ENCODE results near the gene PAOX. TPM values are rescaled to one million over a fixed set of nuclear protein-coding genes. Genes with fewer than 3 reads are reported as not detected.

The PAOX gene
- total and polyA plus RNA-seq, 9 of the 15 experiments (the other 6 are each of a cell fraction or from before 2014, with no cell fraction given), result 0.80 to 6.4 (median 2.6) TPM

DNA sequence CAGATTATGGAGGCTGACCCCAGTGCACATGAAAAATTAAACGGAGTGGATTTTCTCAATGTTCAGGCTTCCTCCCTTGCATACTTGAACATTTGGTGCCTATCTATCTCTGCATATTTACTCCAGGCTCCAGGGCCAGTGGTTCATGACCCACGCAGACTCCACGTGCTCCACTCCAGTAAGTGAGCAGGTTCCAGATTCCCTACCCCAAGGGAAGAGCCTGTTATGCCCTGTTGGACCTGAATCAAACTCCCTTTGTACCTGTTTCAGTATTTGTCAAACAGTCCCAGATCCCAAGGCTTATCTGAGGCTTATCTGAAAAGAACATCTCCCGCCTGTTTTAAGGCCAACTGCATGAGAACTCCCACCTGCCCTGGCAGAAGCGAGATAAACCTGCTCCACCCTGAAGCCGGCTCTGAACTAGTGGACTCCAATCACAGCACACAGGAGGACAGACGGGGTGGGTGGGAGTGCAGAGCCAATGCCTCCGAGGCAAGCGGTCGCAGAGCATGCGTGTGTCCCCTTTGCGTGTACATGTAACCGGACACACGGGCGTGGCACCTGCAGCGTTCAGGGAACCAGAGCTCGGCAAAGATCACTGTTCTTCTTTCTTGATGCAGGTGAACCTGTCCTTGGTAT is 19.0 kb upstream of the PAOX start (continued):
- no peak for TF ChIP-seq IFI16 (CRISPR knock-in tag; IDR thresholded peaks at IDR 0.05)
- TF ChIP-seq, protein P1, sequence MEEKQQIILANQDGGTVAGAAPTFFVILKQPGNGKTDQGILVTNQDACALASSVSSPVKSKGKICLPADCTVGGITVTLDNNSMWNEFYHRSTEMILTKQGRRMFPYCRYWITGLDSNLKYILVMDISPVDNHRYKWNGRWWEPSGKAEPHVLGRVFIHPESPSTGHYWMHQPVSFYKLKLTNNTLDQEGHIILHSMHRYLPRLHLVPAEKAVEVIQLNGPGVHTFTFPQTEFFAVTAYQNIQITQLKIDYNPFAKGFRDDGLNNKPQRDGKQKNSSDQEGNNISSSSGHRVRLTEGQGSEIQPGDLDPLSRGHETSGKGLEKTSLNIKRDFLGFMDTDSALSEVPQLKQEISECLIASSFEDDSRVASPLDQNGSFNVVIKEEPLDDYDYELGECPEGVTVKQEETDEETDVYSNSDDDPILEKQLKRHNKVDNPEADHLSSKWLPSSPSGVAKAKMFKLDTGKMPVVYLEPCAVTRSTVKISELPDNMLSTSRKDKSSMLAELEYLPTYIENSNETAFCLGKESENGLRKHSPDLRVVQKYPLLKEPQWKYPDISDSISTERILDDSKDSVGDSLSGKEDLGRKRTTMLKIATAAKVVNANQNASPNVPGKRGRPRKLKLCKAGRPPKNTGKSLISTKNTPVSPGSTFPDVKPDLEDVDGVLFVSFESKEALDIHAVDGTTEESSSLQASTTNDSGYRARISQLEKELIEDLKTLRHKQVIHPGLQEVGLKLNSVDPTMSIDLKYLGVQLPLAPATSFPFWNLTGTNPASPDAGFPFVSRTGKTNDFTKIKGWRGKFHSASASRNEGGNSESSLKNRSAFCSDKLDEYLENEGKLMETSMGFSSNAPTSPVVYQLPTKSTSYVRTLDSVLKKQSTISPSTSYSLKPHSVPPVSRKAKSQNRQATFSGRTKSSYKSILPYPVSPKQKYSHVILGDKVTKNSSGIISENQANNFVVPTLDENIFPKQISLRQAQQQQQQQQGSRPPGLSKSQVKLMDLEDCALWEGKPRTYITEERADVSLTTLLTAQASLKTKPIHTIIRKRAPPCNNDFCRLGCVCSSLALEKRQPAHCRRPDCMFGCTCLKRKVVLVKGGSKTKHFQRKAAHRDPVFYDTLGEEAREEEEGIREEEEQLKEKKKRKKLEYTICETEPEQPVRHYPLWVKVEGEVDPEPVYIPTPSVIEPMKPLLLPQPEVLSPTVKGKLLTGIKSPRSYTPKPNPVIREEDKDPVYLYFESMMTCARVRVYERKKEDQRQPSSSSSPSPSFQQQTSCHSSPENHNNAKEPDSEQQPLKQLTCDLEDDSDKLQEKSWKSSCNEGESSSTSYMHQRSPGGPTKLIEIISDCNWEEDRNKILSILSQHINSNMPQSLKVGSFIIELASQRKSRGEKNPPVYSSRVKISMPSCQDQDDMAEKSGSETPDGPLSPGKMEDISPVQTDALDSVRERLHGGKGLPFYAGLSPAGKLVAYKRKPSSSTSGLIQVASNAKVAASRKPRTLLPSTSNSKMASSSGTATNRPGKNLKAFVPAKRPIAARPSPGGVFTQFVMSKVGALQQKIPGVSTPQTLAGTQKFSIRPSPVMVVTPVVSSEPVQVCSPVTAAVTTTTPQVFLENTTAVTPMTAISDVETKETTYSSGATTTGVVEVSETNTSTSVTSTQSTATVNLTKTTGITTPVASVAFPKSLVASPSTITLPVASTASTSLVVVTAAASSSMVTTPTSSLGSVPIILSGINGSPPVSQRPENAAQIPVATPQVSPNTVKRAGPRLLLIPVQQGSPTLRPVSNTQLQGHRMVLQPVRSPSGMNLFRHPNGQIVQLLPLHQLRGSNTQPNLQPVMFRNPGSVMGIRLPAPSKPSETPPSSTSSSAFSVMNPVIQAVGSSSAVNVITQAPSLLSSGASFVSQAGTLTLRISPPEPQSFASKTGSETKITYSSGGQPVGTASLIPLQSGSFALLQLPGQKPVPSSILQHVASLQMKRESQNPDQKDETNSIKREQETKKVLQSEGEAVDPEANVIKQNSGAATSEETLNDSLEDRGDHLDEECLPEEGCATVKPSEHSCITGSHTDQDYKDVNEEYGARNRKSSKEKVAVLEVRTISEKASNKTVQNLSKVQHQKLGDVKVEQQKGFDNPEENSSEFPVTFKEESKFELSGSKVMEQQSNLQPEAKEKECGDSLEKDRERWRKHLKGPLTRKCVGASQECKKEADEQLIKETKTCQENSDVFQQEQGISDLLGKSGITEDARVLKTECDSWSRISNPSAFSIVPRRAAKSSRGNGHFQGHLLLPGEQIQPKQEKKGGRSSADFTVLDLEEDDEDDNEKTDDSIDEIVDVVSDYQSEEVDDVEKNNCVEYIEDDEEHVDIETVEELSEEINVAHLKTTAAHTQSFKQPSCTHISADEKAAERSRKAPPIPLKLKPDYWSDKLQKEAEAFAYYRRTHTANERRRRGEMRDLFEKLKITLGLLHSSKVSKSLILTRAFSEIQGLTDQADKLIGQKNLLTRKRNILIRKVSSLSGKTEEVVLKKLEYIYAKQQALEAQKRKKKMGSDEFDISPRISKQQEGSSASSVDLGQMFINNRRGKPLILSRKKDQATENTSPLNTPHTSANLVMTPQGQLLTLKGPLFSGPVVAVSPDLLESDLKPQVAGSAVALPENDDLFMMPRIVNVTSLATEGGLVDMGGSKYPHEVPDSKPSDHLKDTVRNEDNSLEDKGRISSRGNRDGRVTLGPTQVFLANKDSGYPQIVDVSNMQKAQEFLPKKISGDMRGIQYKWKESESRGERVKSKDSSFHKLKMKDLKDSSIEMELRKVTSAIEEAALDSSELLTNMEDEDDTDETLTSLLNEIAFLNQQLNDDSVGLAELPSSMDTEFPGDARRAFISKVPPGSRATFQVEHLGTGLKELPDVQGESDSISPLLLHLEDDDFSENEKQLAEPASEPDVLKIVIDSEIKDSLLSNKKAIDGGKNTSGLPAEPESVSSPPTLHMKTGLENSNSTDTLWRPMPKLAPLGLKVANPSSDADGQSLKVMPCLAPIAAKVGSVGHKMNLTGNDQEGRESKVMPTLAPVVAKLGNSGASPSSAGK (IDR thresholded peaks at IDR 0.05), result peak; percentile 92
- peak; percentile 64; the same call in 1 of the 2 replicates for TF ChIP-seq SMARCE1 (IDR thresholded peaks at IDR 0.05)
- TF ChIP-seq NRF1 (conservative IDR thresholded peaks at IDR 0.05 in 1 of 2, IDR thresholded peaks at IDR 0.05 in 1 of 2), result peak; percentile 73 to 75; a peak in 3 of 4 replicates
- TF ChIP-seq HDAC8 (tag; IDR thresholded peaks at IDR 0.05), result no peak
- no peak for TF ChIP-seq SAP30 (IDR thresholded peaks at IDR 0.05; ENCODE audit: borderline replicate concordance, insufficient read depth, low read depth, low read length, poor library complexity, severe bottlenecking)
- TF ChIP-seq, protein P2, sequence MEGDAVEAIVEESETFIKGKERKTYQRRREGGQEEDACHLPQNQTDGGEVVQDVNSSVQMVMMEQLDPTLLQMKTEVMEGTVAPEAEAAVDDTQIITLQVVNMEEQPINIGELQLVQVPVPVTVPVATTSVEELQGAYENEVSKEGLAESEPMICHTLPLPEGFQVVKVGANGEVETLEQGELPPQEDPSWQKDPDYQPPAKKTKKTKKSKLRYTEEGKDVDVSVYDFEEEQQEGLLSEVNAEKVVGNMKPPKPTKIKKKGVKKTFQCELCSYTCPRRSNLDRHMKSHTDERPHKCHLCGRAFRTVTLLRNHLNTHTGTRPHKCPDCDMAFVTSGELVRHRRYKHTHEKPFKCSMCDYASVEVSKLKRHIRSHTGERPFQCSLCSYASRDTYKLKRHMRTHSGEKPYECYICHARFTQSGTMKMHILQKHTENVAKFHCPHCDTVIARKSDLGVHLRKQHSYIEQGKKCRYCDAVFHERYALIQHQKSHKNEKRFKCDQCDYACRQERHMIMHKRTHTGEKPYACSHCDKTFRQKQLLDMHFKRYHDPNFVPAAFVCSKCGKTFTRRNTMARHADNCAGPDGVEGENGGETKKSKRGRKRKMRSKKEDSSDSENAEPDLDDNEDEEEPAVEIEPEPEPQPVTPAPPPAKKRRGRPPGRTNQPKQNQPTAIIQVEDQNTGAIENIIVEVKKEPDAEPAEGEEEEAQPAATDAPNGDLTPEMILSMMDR (IDR thresholded peaks at IDR 0.05 in 2 of 3, conservative IDR thresholded peaks at IDR 0.05 in 1 of 3; ENCODE audit: insufficient read depth in 2 of 3, low read depth in 1 of 3, low read length in 3 of 3), result no peak
- no peak for TF ChIP-seq MAFF (IDR thresholded peaks at IDR 0.05; ENCODE audit: low read length)
- no peak for TF ChIP-seq SMAD3 (CRISPR knock-in tag; conservative IDR thresholded peaks at IDR 0.05)
- TF ChIP-seq HMGN3 (IDR thresholded peaks at IDR 0.05; ENCODE audit: borderline replicate concordance, extremely low read depth, insufficient read length, low read depth, low read length), result no peak
- TF ChIP-seq DPF2 (IDR thresholded peaks at IDR 0.05), result peak; percentile 77
- TF ChIP-seq SIX5 (IDR thresholded peaks at IDR 0.05; ENCODE audit: borderline replicate concordance in 1 of 2, insufficient read depth in 1 of 2, low read depth in 1 of 2, low read length in 2 of 2), result no peak
- no peak for TF ChIP-seq KAT2B (IDR thresholded peaks at IDR 0.05; ENCODE audit: low read depth, low read length)
- TF ChIP-seq SOX6 (IDR thresholded peaks at IDR 0.05), result no peak
- TF ChIP-seq SNIP1 (IDR thresholded peaks at IDR 0.05; ENCODE audit: low read depth), result no peak

Data from K562 (cell line).